Nephron (organoid): ENCODE results near the gene FLOT2.

ENCODE experiments used
- H3K27ac Mint-ChIP-seq, 3 experiments: 2 replicates each; pipeline ENCODE4 v1.8.0; 2020; ENCODE audit warnings: mixed read lengths in 3 of 3, mild to moderate bottlenecking in 2 of 3, moderate library complexity in 1 of 3
- H3K27me3 Mint-ChIP-seq: 2 replicates; pipeline ENCODE4 v1.8.0; 2021; ENCODE audit warnings: low read depth, mild to moderate bottlenecking, moderate library complexity, mixed read lengths
- H3K36me3 Mint-ChIP-seq: 2 replicates; pipeline ENCODE4 v1.8.0; 2020; ENCODE audit warnings: low read depth, mixed read lengths
- H3K4me1 Mint-ChIP-seq: 2 replicates; pipeline ENCODE4 v1.8.0; 2020; ENCODE audit warnings: mixed read lengths
- H3K4me3 Mint-ChIP-seq, 3 experiments: 2 replicates each; pipeline ENCODE4 v1.8.0; 2020; ENCODE audit warnings: mild to moderate bottlenecking in 3 of 3, mixed read lengths in 3 of 3, moderate library complexity in 2 of 3
- H3K9me3 Mint-ChIP-seq: 2 replicates; pipeline ENCODE4 v1.8.0; 2020; ENCODE audit warnings: mixed read lengths
- CTCF ChIP-seq, 3 experiments: fragments of 200-600 bp; sonication (generic); IDR thresholded peaks; one replicate each; pipeline ENCODE4 v1.5.0; 2021; ENCODE audit warnings: antibody characterized with exemption in 3 of 3; ENCODE audit not compliant: unreplicated experiment in 3 of 3

Gene FLOT2

GRCh38 chr17:28861393-28862203 is 35.9 kb downstream of the FLOT2 start:
- no peak for TF ChIP-seq CTCF (IDR thresholded peaks at IDR 0.05; ENCODE audit: unreplicated experiment in 3 of 3)
- no peak overlapping the region for H3K4me3 Mint-ChIP-seq
- peaks cover 4% of the 10 kb centered on the region for H3K27me3 Mint-ChIP-seq
- H3K9me3 Mint-ChIP-seq: no peaks in the 10 kb centered on the region
- no peak overlapping the region for H3K27ac Mint-ChIP-seq
- peaks cover 31% of the 10 kb centered on the region for H3K36me3 Mint-ChIP-seq
- H3K4me1 Mint-ChIP-seq: no peaks in the 10 kb centered on the region

DNA sequence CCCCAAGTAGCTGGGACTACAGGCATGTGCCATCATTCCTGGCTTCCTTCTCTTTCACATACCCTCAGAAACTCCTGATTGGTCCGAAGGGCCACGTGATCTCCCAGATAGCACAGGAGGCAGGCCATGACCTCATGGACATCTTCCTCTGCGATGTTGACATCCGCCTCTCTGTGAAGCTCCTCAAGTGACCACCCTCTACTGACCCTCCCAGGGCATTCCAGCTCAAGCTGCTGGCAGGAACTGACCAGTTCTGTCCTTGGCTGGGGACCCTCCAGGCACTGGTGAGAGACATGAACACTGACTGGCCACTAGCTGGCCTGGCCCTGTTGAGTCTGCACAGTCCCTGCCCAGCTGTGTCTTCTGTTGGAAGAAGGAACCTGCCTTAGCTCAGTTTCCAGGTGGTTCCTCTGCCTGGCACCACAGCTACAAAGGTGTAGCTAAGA is 37.1 kb downstream of the FLOT2 start:
- peaks cover 35% of the 10 kb centered on the region for H3K36me3 Mint-ChIP-seq

DNA sequence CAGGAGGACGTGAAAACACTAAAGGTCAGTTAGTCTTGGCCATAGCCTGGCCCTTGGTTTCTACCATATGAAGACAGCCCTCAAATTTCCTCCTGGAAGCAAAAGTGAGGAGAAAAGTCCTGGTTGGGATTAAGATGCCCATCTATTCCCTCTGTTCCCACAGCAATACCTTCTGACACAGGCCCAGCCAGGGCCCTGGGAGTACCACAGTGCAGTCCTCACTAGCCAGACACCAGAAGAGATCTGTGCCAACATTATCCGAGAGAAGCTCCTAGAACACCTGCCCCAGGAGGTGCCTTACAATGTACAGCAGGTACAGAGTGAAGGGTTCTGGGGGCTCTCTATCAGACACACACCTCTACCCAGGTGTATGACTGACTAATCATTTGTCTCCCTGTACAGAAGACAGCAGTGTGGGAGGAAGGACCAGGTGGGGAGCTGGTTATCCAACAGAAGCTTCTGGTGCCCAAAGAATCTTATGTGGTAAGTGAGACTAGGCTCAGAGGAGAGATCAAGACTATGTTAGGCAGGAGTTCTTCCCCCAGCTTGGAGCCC is 38.7 kb downstream of the FLOT2 start:
- peaks cover 35% of the 10 kb centered on the region for H3K36me3 Mint-ChIP-seq
- TF ChIP-seq CTCF (IDR thresholded peaks at IDR 0.05; ENCODE audit: unreplicated experiment in 3 of 3): no peak
- peaks cover 4% of the 10 kb centered on the region for H3K27me3 Mint-ChIP-seq
- H3K4me3 Mint-ChIP-seq: peak overlapping the region in 1 of 3 experiments; percentile 38
- no peaks in the 10 kb centered on the region for H3K9me3 Mint-ChIP-seq
- H3K4me1 Mint-ChIP-seq: peaks cover 9% of the 10 kb centered on the region
- no peak overlapping the region for H3K27ac Mint-ChIP-seq

More for the DNA sequence above, 37.1 kb downstream of the FLOT2 start:
- Mint-ChIP-seq H3K9me3 (no peaks in the 10 kb centered on the region), H3K4me3 (peak overlapping the region in 2 of 3 experiments; percentile 20 to 51), H3K27me3 (peaks cover 4% of the 10 kb centered on the region), H3K4me1 (no peaks in the 10 kb centered on the region), H3K27ac (no peak overlapping the region)
- TF ChIP-seq CTCF (IDR thresholded peaks at IDR 0.05; ENCODE audit: unreplicated experiment in 3 of 3): no peak

DNA sequence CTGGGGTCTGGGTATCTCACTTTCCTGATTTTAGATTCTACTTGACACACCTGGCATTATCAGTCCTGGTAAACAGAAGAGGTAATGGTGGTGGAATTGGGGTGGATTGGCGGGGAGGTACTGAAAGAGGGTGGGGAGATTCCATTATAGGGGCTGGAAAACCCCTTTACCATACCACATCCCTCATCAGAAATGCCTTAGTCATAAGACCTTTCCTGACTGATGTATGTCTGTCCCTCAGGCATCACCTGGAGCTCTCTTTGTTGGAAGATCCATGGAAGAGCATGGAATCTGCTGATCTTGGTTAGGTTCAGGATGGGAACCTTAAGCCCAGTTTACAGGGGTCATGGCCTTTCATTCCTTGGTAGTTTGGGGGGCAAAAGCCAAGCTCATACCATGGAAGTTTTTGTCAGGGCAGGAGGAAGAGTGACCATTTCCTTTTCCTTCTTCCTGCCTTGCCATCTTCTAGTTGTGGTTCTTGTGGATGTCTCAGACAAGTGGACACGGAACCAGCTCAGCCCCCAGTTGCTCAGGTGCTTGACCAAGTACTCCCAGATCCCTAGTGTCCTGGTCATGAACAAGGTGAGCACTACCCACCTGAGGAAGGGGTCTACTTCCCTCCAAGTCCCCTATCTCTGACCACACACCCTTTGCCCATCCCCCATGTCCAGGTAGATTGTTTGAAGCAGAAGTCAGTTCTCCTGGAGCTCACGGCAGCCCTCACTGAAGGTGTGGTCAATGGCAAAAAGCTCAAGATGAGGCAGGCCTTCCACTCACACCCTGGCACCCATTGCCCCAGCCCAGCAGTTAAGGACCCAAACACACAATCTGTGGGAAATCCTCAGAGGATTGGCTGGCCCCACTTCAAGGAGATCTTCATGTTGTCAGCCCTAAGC is 39.4 kb downstream of the FLOT2 start:
- Mint-ChIP-seq H3K36me3 (peaks cover 35% of the 10 kb centered on the region), H3K9me3 (no peaks in the 10 kb centered on the region), H3K4me1 (peaks cover 9% of the 10 kb centered on the region), H3K27ac (no peak overlapping the region), H3K4me3 (peak overlapping the region; percentile 63 to 83 (median 79)), H3K27me3 (peaks cover 4% of the 10 kb centered on the region)
- no peak for TF ChIP-seq CTCF (IDR thresholded peaks at IDR 0.05; ENCODE audit: unreplicated experiment in 3 of 3)

- H3K36me3 Mint-ChIP-seq: peaks cover 31% of the 10 kb centered on the region
- peak overlapping the region; percentile 86 to 92 (median 91) for H3K4me3 Mint-ChIP-seq
- H3K27ac Mint-ChIP-seq: no peak overlapping the region
- H3K27me3 Mint-ChIP-seq: no peaks in the 10 kb centered on the region
- peaks cover 9% of the 10 kb centered on the region for H3K4me1 Mint-ChIP-seq
- no peaks in the 10 kb centered on the region for H3K9me3 Mint-ChIP-seq
- TF ChIP-seq CTCF (IDR thresholded peaks at IDR 0.05; ENCODE audit: unreplicated experiment in 3 of 3): no peak
Measured at GRCh38 chr17:28856028-28856574, 41.4 kb downstream of the FLOT2 start.
